Neural cell (in vitro differentiated cells): ENCODE data around the gene SKAP1.

Experiments used
- CTCF ChIP-seq: fragments of 450-650 bp; IDR thresholded peaks from 2 replicates; pipeline ENCODE4 v1.5.1; 2014; ENCODE audit warnings: antibody characterized with exemption, mild to moderate bottlenecking, moderate library complexity; ENCODE audit not compliant: poor library complexity, severe bottlenecking
- EP300 ChIP-seq: fragments of 450-650 bp; conservative IDR thresholded peaks from 2 replicates; pipeline ENCODE4 v1.6.1; 2014; ENCODE audit warnings: antibody characterized with exemption, mild to moderate bottlenecking, moderate library complexity; ENCODE audit not compliant: poor library complexity, severe bottlenecking
- EZH2 ChIP-seq: fragments of 200-600, 300-800 bp; shearing (Covaris generic), sonication (generic); IDR thresholded peaks from 2 replicates; pipeline ENCODE4 v1.6.1; 2014; ENCODE audit warnings: antibody characterized with exemption, low read length, borderline replicate concordance, mild to moderate bottlenecking; ENCODE audit not compliant: insufficient read depth, poor library complexity, severe bottlenecking
- POLR2AphosphoS5 ChIP-seq: IDR thresholded peaks from 2 replicates; pipeline ENCODE4 v1.6.1; 2012
- RAD21 ChIP-seq: fragments of 450-650 bp; conservative IDR thresholded peaks from 2 replicates; pipeline ENCODE4 v1.6.1; 2014; ENCODE audit warnings: antibody characterized with exemption, mild to moderate bottlenecking, moderate library complexity
- REST ChIP-seq: IDR thresholded peaks from 2 replicates; pipeline ENCODE4 v1.6.1; 2012; ENCODE audit warnings: borderline replicate concordance
- TAF1 ChIP-seq: IDR thresholded peaks from 2 replicates; pipeline ENCODE4 v1.6.1; 2012; ENCODE audit warnings: low read depth

DNA sequence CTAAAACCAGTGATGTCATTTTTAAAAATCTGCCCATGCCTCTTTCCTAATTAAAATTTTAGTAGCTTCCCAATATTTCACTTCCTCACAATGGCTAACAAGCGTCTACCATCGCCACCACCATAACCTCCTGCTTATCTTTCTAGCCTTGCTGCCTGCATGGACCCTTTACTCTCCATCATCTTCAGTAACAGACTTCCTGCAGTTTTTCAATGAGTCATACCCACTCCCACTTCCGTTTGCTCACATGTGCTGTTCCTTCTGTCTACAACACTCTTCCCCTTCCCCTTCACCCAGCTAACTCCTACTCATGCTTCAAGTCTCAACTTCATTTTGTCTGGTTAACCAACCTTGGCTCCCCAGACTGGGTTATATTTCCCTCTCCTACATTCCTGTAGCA, 12.8 kb upstream of the SKAP1 start:
- TF ChIP-seq CTCF, result no peak
- no peak for TF ChIP-seq EZH2
- no peak for TF ChIP-seq POLR2AphosphoS5
- TF ChIP-seq REST, result no peak
- TF ChIP-seq EP300, result no peak
- TF ChIP-seq TAF1, result no peak
- TF ChIP-seq RAD21, result no peak
